Loucy (cell line): ENCODE measurements around the gene ZNF530.
A peak's percentile ranks its signal among the peaks of the same experiment; 100 is the strongest.

Source experiments
- H2AFZ ChIP-seq: fragments of 200-600 bp; sonication (generic); 2 replicates; pipeline ENCODE4 v1.6.0; 2016; ENCODE audit warnings: antibody characterized with exemption, mild to moderate bottlenecking, low read length, moderate library complexity
- H3F3A ChIP-seq: fragments of 200-600 bp; 2 replicates; pipeline ENCODE4 v1.6.0; 2016; ENCODE audit warnings: antibody characterized with exemption, low read depth, mild to moderate bottlenecking
- H3K27me3 ChIP-seq: fragments of 200-600 bp; sonication (generic); 2 replicates; pipeline ENCODE4 v1.6.1; 2014; ENCODE audit warnings: low read length, mild to moderate bottlenecking; ENCODE audit not compliant: insufficient read depth, poor library complexity, severe bottlenecking
- H3K36me3 ChIP-seq: fragments of 200-600 bp; sonication (generic); 2 replicates; pipeline ENCODE4 v1.6.1; 2016; ENCODE audit warnings: low read length; ENCODE audit not compliant: insufficient read depth
- H3K4me1 ChIP-seq: fragments of 200-600 bp; sonication (generic); 2 replicates; pipeline ENCODE4 v1.5.1; 2014; ENCODE audit warnings: low read length, mild to moderate bottlenecking; ENCODE audit not compliant: insufficient read depth, poor library complexity, severe bottlenecking
- H3K4me2 ChIP-seq: fragments of 200-600 bp; sonication (generic); 2 replicates; pipeline ENCODE4 v1.6.0; 2014; ENCODE audit warnings: antibody characterized with exemption, low read length, low read depth, mild to moderate bottlenecking; ENCODE audit not compliant: poor library complexity, severe bottlenecking
- H3K4me3 ChIP-seq: fragments of 200-600 bp; sonication (generic); 2 replicates; pipeline ENCODE4 v1.5.1; 2014; ENCODE audit warnings: low read length, mild to moderate bottlenecking, mixed read lengths; ENCODE audit not compliant: poor library complexity, severe bottlenecking
- H3K79me2 ChIP-seq: fragments of 200-600 bp; sonication (generic); 2 replicates; pipeline ENCODE4 v1.6.1; 2014; ENCODE audit warnings: low read length; ENCODE audit not compliant: insufficient read depth
- H3K9ac ChIP-seq: fragments of 200-600 bp; sonication (generic); 2 replicates; pipeline ENCODE4 v1.6.0; 2014; ENCODE audit warnings: mild to moderate bottlenecking, low read depth, low read length, moderate library complexity; ENCODE audit not compliant: poor library complexity, severe bottlenecking
- H3K9me2 ChIP-seq: fragments of 200-600 bp; sonication (generic); replicated peaks from 2 replicates; pipeline ENCODE4 v1.6.1; 2016; ENCODE audit warnings: low read depth, low read length, mixed read lengths
- H3K9me3 ChIP-seq: fragments of 200-600 bp; sonication (generic); 2 replicates; pipeline ENCODE4 v1.6.1; 2014; ENCODE audit warnings: mild to moderate bottlenecking, antibody characterized with exemption, low read length, low read depth; ENCODE audit not compliant: insufficient read depth
- H4K20me1 ChIP-seq: fragments of 200-600 bp; sonication (generic); 2 replicates; pipeline ENCODE4 v1.6.0; 2014; ENCODE audit warnings: antibody characterized with exemption, low read length, mild to moderate bottlenecking; ENCODE audit not compliant: insufficient read depth, poor library complexity, severe bottlenecking
- EZH2phosphoT487 ChIP-seq: fragments of 200-600 bp; IDR thresholded peaks from 2 replicates; pipeline ENCODE4 v1.6.1; 2018; ENCODE audit warnings: antibody characterized with exemption, mild to moderate bottlenecking, moderate library complexity, borderline replicate concordance
- TF ChIP-seq, protein P1 (sequence below): fragments of 200-600 bp; sonication (generic); conservative IDR thresholded peaks from 2 replicates; pipeline ENCODE4 v1.5.1; 2014; ENCODE audit warnings: mild to moderate bottlenecking, antibody characterized with exemption, low read length

The ZNF530 gene

GRCh38 chr19:57611113-57611512, 11.4 kb downstream of the ZNF530 start:
- no peak overlapping the region for H3K9ac ChIP-seq
- H3K27me3 ChIP-seq = no peaks in the 10 kb centered on the region
- no peak for TF ChIP-seq EZH2phosphoT487
- TF ChIP-seq, protein P1, sequence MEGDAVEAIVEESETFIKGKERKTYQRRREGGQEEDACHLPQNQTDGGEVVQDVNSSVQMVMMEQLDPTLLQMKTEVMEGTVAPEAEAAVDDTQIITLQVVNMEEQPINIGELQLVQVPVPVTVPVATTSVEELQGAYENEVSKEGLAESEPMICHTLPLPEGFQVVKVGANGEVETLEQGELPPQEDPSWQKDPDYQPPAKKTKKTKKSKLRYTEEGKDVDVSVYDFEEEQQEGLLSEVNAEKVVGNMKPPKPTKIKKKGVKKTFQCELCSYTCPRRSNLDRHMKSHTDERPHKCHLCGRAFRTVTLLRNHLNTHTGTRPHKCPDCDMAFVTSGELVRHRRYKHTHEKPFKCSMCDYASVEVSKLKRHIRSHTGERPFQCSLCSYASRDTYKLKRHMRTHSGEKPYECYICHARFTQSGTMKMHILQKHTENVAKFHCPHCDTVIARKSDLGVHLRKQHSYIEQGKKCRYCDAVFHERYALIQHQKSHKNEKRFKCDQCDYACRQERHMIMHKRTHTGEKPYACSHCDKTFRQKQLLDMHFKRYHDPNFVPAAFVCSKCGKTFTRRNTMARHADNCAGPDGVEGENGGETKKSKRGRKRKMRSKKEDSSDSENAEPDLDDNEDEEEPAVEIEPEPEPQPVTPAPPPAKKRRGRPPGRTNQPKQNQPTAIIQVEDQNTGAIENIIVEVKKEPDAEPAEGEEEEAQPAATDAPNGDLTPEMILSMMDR = no peak
- H4K20me1 ChIP-seq = no peaks in the 10 kb centered on the region
- H3K36me3 ChIP-seq = peaks cover 10% of the 10 kb centered on the region
- H3K9me3 ChIP-seq = peaks cover 34% of the 10 kb centered on the region
- no peak overlapping the region for H3K4me2 ChIP-seq
- no peak overlapping the region for H2AFZ ChIP-seq
- H3K4me3 ChIP-seq = no peak overlapping the region
- H3K9me2 ChIP-seq = no peaks in the 10 kb centered on the region
- H3K79me2 ChIP-seq = peaks cover 20% of the 10 kb centered on the region
- H3F3A ChIP-seq = no peaks in the 10 kb centered on the region
- peaks cover 2% of the 10 kb centered on the region for H3K4me1 ChIP-seq

DNA sequence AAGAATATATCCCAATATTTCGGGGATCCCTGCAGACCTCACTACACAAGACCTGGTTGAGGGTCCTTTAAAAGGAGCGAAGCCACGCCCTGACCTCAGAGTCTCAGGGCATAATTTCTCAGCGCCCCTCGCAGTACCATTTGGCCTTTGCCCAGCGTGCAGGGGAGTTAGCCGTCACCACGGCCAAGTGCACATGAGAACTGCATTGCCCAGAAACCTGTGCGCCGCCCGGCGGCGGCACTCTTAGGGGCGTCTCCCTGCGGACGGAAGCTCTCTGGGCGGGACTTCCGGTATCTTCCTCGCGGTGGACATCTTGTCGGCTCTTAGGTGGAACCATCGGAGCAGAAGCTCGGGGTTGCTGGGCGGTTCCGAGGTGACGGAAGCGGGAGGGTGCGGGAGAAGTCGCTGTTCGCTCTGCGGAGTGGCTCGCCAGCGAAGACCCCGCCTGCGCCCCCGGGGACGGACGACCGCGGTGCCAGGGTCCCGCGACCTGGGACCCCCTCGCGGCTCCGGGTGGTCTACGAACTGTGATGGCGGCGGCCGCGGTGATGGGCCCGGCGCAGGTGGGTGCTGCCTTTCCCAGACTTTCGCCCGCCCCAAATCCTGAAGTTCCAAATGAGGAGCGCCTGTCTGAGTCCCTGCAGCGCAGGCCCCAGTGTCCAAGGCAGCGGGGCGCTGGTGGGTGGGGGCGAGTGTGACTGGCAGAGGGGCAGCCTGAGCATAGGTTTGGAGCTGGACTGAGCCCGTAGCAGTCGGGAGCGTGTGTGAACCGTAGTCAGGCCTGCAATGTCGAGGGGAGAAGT, 14.5 kb downstream of the ZNF530 start, which contains the start of gene ZNF134:
ZNF134 (plus strand) TSS at position 302 of the 803 bp plus-strand sequence. CDS start 5,227 bp downstream, outside the sequence.
- no peaks in the 10 kb centered on the region for H3F3A ChIP-seq
- H3K4me1 ChIP-seq = peaks cover 11% of the 10 kb centered on the region
- H4K20me1 ChIP-seq = no peaks in the 10 kb centered on the region
- peaks cover 51% of the 10 kb centered on the region for H3K79me2 ChIP-seq
- TF ChIP-seq EZH2phosphoT487 = no peak
- TF ChIP-seq, protein P1 = no peak
- H3K9me3 ChIP-seq = peaks cover 45% of the 10 kb centered on the region; the same call in 1 of the 2 replicates
- H3K9me2 ChIP-seq = no peaks in the 10 kb centered on the region
- peak within 1 kb of the TSS; percentile 78 for H3K4me2 ChIP-seq
- H2AFZ ChIP-seq = peak within 1 kb of the TSS; percentile 94
- H3K27me3 ChIP-seq = no peaks in the 10 kb centered on the region
- peaks cover 29% of the 10 kb centered on the region for H3K36me3 ChIP-seq
- peak within 1 kb of the TSS; percentile 87 for H3K9ac ChIP-seq
- H3K4me3 ChIP-seq = peak within 1 kb of the TSS; percentile 94

DNA sequence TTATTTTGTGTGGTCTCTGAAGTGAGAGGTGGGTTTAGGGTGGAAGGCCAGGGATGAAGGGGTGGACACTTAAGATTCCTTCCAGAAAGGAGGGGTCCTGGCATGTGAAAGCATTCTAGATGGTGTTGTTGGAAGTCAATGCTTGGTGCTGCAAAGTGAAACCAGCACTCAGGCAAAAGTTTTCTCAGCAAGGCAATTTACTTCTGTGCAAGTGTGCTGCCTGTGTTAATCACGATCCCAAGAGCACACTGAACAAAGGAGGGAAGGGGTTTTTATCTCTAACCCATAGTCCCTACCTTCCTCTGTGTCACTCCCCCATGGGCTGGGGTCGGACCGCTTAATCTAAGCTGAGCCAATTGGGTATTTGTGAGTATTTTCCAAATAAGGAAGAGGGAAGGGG, 15.7 kb downstream of the ZNF530 start:
- Histone ChIP-seq H3K27me3 (no peaks in the 10 kb centered on the region), H2AFZ (no peak overlapping the region), H3K4me2 (peak overlapping the region; percentile 78), H3K36me3 (peaks cover 41% of the 10 kb centered on the region), H3K4me3 (peak overlapping the region; percentile 94), H3K79me2 (peaks cover 60% of the 10 kb centered on the region), H3K9me2 (no peaks in the 10 kb centered on the region), H3K9ac (no peak overlapping the region), H3K9me3 (peaks cover 57% of the 10 kb centered on the region; the same call in 1 of the 2 replicates), H4K20me1 (no peaks in the 10 kb centered on the region), H3F3A (no peaks in the 10 kb centered on the region), H3K4me1 (peaks cover 11% of the 10 kb centered on the region)
- TF ChIP-seq, protein P1 = no peak
- no peak for TF ChIP-seq EZH2phosphoT487
